Heart left ventricle (tissue), 16 donors: ENCODE data around the gene BLOC1S2. TPM values are rescaled to one million over a fixed set of nuclear protein-coding genes. Genes with fewer than 3 reads are reported as not detected.
A peak's percentile ranks its signal among the peaks of the same experiment; 100 is the strongest.

Experiments
- ATAC-seq, 4 donors: fragments of 200-7000 bp; cut with Tn5 transposase; one replicate each; pipeline ENCODE4 v1.9.1; 2020 to 2022; ENCODE audit warnings: moderate library complexity in 4 of 4, mild to moderate bottlenecking in 3 of 4, moderate number of reproducible peaks in 1 of 4
- DNase-seq, 5 donors: peaks; one replicate each; pipeline ENCODE4 v3.0.0-alpha.2; 2020
- H3K27ac ChIP-seq, 12 donors: fragments of 200-600 bp; sonication (generic) in 4 of 12; one replicate each; pipeline versions ENCODE4 v1.5.0 to v1.8.0; 2016 to 2022; ENCODE audit warnings: mild to moderate bottlenecking in 2 of 12
- H3K27me3 ChIP-seq, 9 donors: fragments of 200-600 bp; sonication (generic) in 2 of 9; one replicate each; pipeline versions ENCODE4 v1.5.1 to v1.8.0; 2016 to 2022; ENCODE audit warnings: mild to moderate bottlenecking in 3 of 9
- H3K36me3 ChIP-seq, 9 donors: fragments of 200-600 bp; sonication (generic) in 2 of 9; one replicate each; pipeline versions ENCODE4 v1.5.0 to v1.8.0; 2018 to 2022; ENCODE audit warnings: mild to moderate bottlenecking in 2 of 9
- H3K4me1 ChIP-seq, 12 donors: fragments of 200-600 bp; sonication (generic) in 4 of 12; one replicate each; pipeline versions ENCODE4 v1.5.0 to v1.8.0; 2016 to 2022; ENCODE audit warnings: mild to moderate bottlenecking in 3 of 12
- H3K4me3 ChIP-seq, 12 donors: fragments of 200-600 bp; sonication (generic) in 4 of 12; one replicate each; pipeline versions ENCODE4 v1.5.0 to v1.8.0; 2017 to 2022; ENCODE audit warnings: mild to moderate bottlenecking in 9 of 12, moderate library complexity in 4 of 12
- H3K9me3 ChIP-seq, 12 donors: fragments of 200-600 bp; sonication (generic) in 4 of 12; one replicate each; pipeline versions ENCODE4 v1.5.0 to v1.8.0; 2016 to 2022; ENCODE audit warnings: mild to moderate bottlenecking in 1 of 12
- CTCF ChIP-seq, 12 donors: fragments of 200-600 bp; sonication (generic) in 4 of 12; IDR thresholded peaks; one replicate each; pipeline versions ENCODE4 v1.5.0 to v1.8.0; 2018 to 2022; ENCODE audit warnings: antibody characterized with exemption in 12 of 12, mild to moderate bottlenecking in 5 of 12
- POLR2A ChIP-seq, 2 donors: fragments of 450-650 bp; IDR thresholded peaks; one replicate each; pipeline ENCODE4 v1.6.1; 2017; ENCODE audit warnings: antibody characterized with exemption in 2 of 2, mild to moderate bottlenecking in 2 of 2, moderate library complexity in 2 of 2
- WGBS, 4 donors: extraction: QIAGEN DNeasy Blood & Tissue Kit in 2 of 4; methylation state at CpG; one replicate each; pipeline versions ENCODE4 v1.1.5 to v1.1.7; 2013 to 2018; 5-methylcytosine and 5-hydroxymethylcytosine counted together
- intact Hi-C, 10 donors: fragments of 100-400 bp; cut with DNase I; formaldehyde crosslinking; loops; one replicate each; pipeline versions ENCODE4 v1.11.1 to v1.14.2; 2022
- polyA plus RNA-seq, 2 donors: library from polyadenylated mRNA; stranded (reverse); fragments of 200-250 nt; gene quantifications; one replicate each; pipeline ENCODE4 v1.2.3, GENCODE V29; 2013
- total RNA-seq, 9 donors: library from RNA; depleted of rRNA in 2 of 9; stranded (reverse); fragments of >200 nt in 2 of 9; fragmentation: NEBNext Ultra II Directional in 3 of 9; extraction: Animal tissue kit (Norgen Biotek cat#: 25700) in 3 of 9; gene quantifications; one replicate each; pipeline versions ENCODE4 v1.1.0 to v1.2.4, GENCODE V29; 2016 to 2023
- donor health status: ischemic (EF 13 %, LVEDD 7.1; RV severe dilation, severe dysfunction).
- donor health status: healthy with polysubstance abuse.
- donor health status: DM: no; HTN: yes; CAD: no.
- donor health status: DM: no; HTN: no; CAD: no.
- donor health status: ischemic (EF 25% LVEDD 6.9; RV normal size, moderate dysfunction).
- donor health status: ischemic (EF 25% LVEDD 5.7; RV mildly dilated, moderate dysfunction).
- donor health status: healthy.
- donor health status: DM: yes; HTN: yes; CAD: no.
- donor health status: ischemic (EF 35%, LVEDD 5.7; RV mildly dilated, moderate dysfunction).
- donor health status: nonischemic (EF 11% LVEDD 7.7; RV severe dilation, severe dysfunction).
- donor health status: DM: yes; HTN: yes; CAD: no.
- donor health status: PGD.
- donor health status: ischemic (EF 29% LVEDD 5.4; RV normal size, mild dysfunction).
- donor health status: nonischemic (EF 23%, LVEDD 6.1; RV moderate dilation, normal function).

The BLOC1S2 gene
- total and polyA plus RNA-seq, 11 donors, result 14.6 to 43.8 (median 21.3) TPM

GRCh38 chr10:100327007-100327717, 40.7 kb upstream of the BLOC1S2 start:
- no peak overlapping the region for H3K4me3 ChIP-seq
- no peak for TF ChIP-seq POLR2A (IDR thresholded peaks at IDR 0.05)
- TF ChIP-seq CTCF (IDR thresholded peaks at IDR 0.05), result no peak
- intact Hi-C loops, result no loop called here
- H3K9me3 ChIP-seq, result no peaks in the 10 kb centered on the region
- no peak overlapping the region for H3K27ac ChIP-seq
- H3K27me3 ChIP-seq, result peaks cover 0 to 58% (median 7%) of the 10 kb centered on the region in 9 donors
- DNase-seq (peak in 1 of 5 donors; percentile 55), ATAC-seq (peak in 3 of 4 donors; percentile 61 to 88 (median 85))
- 37 to 50% (median 38%) methylated on average over 7 to 8 of the region's 8 CpGs for WGBS, 4 donors
- peaks cover 0 to 12% (median 4%) of the 10 kb centered on the region in 12 donors for H3K4me1 ChIP-seq
- no peaks in the 10 kb centered on the region for H3K36me3 ChIP-seq

- TF ChIP-seq CTCF (IDR thresholded peaks at IDR 0.05) (no peak), POLR2A (IDR thresholded peaks at IDR 0.05) (no peak)
- Histone ChIP-seq H3K36me3 (no peaks in the 10 kb centered on the region), H3K27ac (no peak overlapping the region), H3K27me3 (peaks cover under 1 to 52% (median 14%) of the 10 kb centered on the region in 9 donors), H3K4me1 (peaks cover 0 to 12% (median 4%) of the 10 kb centered on the region in 12 donors), H3K4me3 (no peak overlapping the region), H3K9me3 (no peaks in the 10 kb centered on the region)
- intact Hi-C loops, result no loop called here
- no peak for ATAC-seq
- DNase-seq, result no peak
- WGBS, 4 donors, result 42 to 50% (median 46%) methylated on average over 7 of the region's 7 CpGs
These were observed 38.7 kb upstream of the BLOC1S2 start for GRCh38 chr10:100325158-100325557.

GRCh38 chr10:100319707-100320402, 33.4 kb upstream of the BLOC1S2 start:
- ATAC-seq (no peak), DNase-seq (no peak)
- 58 to 78% (median 76%) methylated on average over 1 of the region's 1 CpG for WGBS, 4 donors
- peaks cover 4 to 59% (median 10%) of the 10 kb centered on the region in 9 donors for H3K27me3 ChIP-seq
- no peaks in the 10 kb centered on the region for H3K36me3 ChIP-seq
- intact Hi-C loops, result no loop called here
- TF ChIP-seq CTCF (IDR thresholded peaks at IDR 0.05) (no peak), POLR2A (IDR thresholded peaks at IDR 0.05) (no peak)
- no peaks in the 10 kb centered on the region for H3K9me3 ChIP-seq
- H3K4me3 ChIP-seq, result no peak overlapping the region
- no peaks in the 10 kb centered on the region for H3K4me1 ChIP-seq
- H3K27ac ChIP-seq, result no peak overlapping the region

- ATAC-seq, result no peak
- intact Hi-C loops, result no loop called here
- Histone ChIP-seq H3K4me1 (no peaks in the 10 kb centered on the region), H3K27me3 (peaks cover under 1 to 62% (median 10%) of the 10 kb centered on the region in 9 donors), H3K4me3 (no peak overlapping the region), H3K36me3 (no peaks in the 10 kb centered on the region), H3K9me3 (no peaks in the 10 kb centered on the region), H3K27ac (no peak overlapping the region)
- TF ChIP-seq CTCF (IDR thresholded peaks at IDR 0.05), result no peak
- no peak for TF ChIP-seq POLR2A (IDR thresholded peaks at IDR 0.05)
- WGBS, 4 donors, result 73 to 89% (median 78%) methylated on average over 4 of the region's 4 CpGs
- no peak for DNase-seq
These were observed 31.7 kb upstream of the BLOC1S2 start for GRCh38 chr10:100318207-100318606.
